H1 (cell line): ENCODE results near the gene TNP2. TPM values are rescaled to one million over a fixed set of nuclear protein-coding genes. Genes with fewer than 3 reads are reported as not detected.

Experiments
- CTCF ChIA-PET: fragments of 300-600 bp; sonication (Branson Sonifier 250); formaldehyde crosslinking; loops from one replicate; lab custom pipeline; 2021; ENCODE audit not compliant: partially characterized antibody; lab: Charles Lee
- POLR2A ChIA-PET: fragments of 300-600 bp; sonication (Branson Sonifier 250); formaldehyde crosslinking; loops from one replicate; lab custom pipeline; 2021; ENCODE audit warnings: inconsistent platforms; ENCODE audit not compliant: partially characterized antibody; lab: Charles Lee
- DNase-seq, 2 experiments: peaks; one replicate each; pipeline versions ENCODE4 v3.0.0 to v3.0.0-alpha.2; 2010 to 2022; ENCODE audit warnings: low spot score in 2 of 2, low read depth in 1 of 2, mixed read lengths in 1 of 2
- FAIRE-seq: peaks from 2 replicates; lab custom pipeline; 2011; peaks lifted over from hg19 to GRCh38; lab: Jason Lieb, UNC
- H2AFZ ChIP-seq: 2 replicates; pipeline ENCODE4 v1.8.1; 2012; ENCODE audit warnings: low read length, inconsistent platforms
- H2AK5ac ChIP-seq: 2 replicates; pipeline ENCODE4 v1.6.1; 2013; ENCODE audit warnings: low read depth, low read length
- H2BK120ac ChIP-seq: replicated peaks from 2 replicates; pipeline ENCODE3; 2013; ENCODE audit warnings: low read depth, low read length, inconsistent platforms
- H2BK12ac ChIP-seq: 2 replicates; pipeline ENCODE4 v1.6.1; 2013; ENCODE audit warnings: low read depth, low read length
- H2BK15ac ChIP-seq: 2 replicates; pipeline ENCODE4 v1.6.1; 2013; ENCODE audit warnings: low read length
- H2BK20ac ChIP-seq: 2 replicates; pipeline ENCODE4 v1.6.1; 2013; ENCODE audit warnings: low read length
- H2BK5ac ChIP-seq: 2 replicates; pipeline ENCODE4 v1.6.1; 2013; ENCODE audit warnings: low read depth, low read length
- H3K14ac ChIP-seq: 2 replicates; pipeline ENCODE4 v1.6.1; 2013; ENCODE audit warnings: inconsistent platforms; ENCODE audit not compliant: insufficient read length
- H3K18ac ChIP-seq: 2 replicates; pipeline ENCODE4 v1.6.1; 2013; ENCODE audit warnings: low read length; ENCODE audit errors: extremely low read depth
- H3K23ac ChIP-seq: 2 replicates; pipeline ENCODE4 v1.6.1; 2013; ENCODE audit warnings: inconsistent platforms; ENCODE audit not compliant: insufficient read length
- H3K23me2 ChIP-seq: 2 replicates; pipeline ENCODE4 v1.6.1; 2013; ENCODE audit warnings: low read depth, low read length
- H3K27ac ChIP-seq: 2 replicates; pipeline ENCODE4 v1.6.1; 2011; ENCODE audit warnings: low read depth, low read length, inconsistent platforms
- H3K27me3 ChIP-seq, 4 experiments: replicated peaks in 1 of 4; 1 replicate in 1 of 4; 2 replicates in 3 of 4; pipeline versions ENCODE4 v1.6.1 to v1.8.1; 2011 to 2013; ENCODE audit warnings: low read length in 3 of 4, mild to moderate bottlenecking in 3 of 4, inconsistent platforms in 2 of 4, mixed read lengths in 2 of 4, moderate library complexity in 1 of 4; ENCODE audit not compliant: control insufficient read depth in 3 of 4, insufficient read depth in 3 of 4; ENCODE audit errors: extremely low read depth in 1 of 4
- H3K36me3 ChIP-seq, 4 experiments: 2 replicates each; pipeline versions ENCODE4 v1.6.1 to v1.8.1; 2011 to 2013; ENCODE audit warnings: mild to moderate bottlenecking in 4 of 4, low read length in 3 of 4, moderate library complexity in 2 of 4, control low read depth in 1 of 4, inconsistent platforms in 1 of 4; ENCODE audit not compliant: insufficient read depth in 4 of 4, control insufficient read depth in 2 of 4
- H3K4ac ChIP-seq: replicated peaks from 2 replicates; pipeline ENCODE3; 2013; ENCODE audit warnings: low read length, low read depth, mixed read lengths, inconsistent platforms; ENCODE audit not compliant: insufficient read length
- H3K4me1 ChIP-seq, 4 experiments: replicated peaks in 1 of 4; 1 replicate in 1 of 4; 2 replicates in 3 of 4; pipeline versions ENCODE4 v1.6.1 to v1.8.1; 2011 to 2013; ENCODE audit warnings: low read length in 3 of 4, inconsistent platforms in 2 of 4, mixed read lengths in 1 of 4; ENCODE audit not compliant: insufficient read depth in 4 of 4, control insufficient read depth in 3 of 4
- H3K4me2 ChIP-seq, 2 experiments: 2 replicates each; pipeline versions ENCODE4 v1.6.1 to v1.8.1; 2011 to 2013; ENCODE audit warnings: low read depth in 2 of 2, low read length in 2 of 2, control low read depth in 1 of 2, inconsistent platforms in 1 of 2, mild to moderate bottlenecking in 1 of 2; ENCODE audit not compliant: insufficient read depth in 1 of 2
- H3K4me3 ChIP-seq, 4 experiments: fragments of 200-600, 300-600 bp in 1 of 4; sonication (generic), shearing (Covaris generic), sonication (Bioruptor Twin) in 1 of 4; 2 replicates each; pipeline versions ENCODE4 v1.5.1 to v1.8.1; 2011 to 2016; ENCODE audit warnings: low read length in 4 of 4, low read depth in 3 of 4, control low read depth in 2 of 4, inconsistent platforms in 2 of 4, mild to moderate bottlenecking in 2 of 4, mixed read lengths in 1 of 4, moderate library complexity in 1 of 4; ENCODE audit not compliant: insufficient read depth in 2 of 4; ENCODE audit errors: extremely low read depth in 1 of 4
- H3K56ac ChIP-seq: replicated peaks from 2 replicates; pipeline ENCODE3; 2013; ENCODE audit warnings: low read depth, mild to moderate bottlenecking, mixed read lengths, low read length, inconsistent platforms; ENCODE audit not compliant: insufficient read length
- H3K79me1 ChIP-seq: 2 replicates; pipeline ENCODE4 v1.6.1; 2013; ENCODE audit warnings: low read depth, low read length, control low read depth
- H3K79me2 ChIP-seq, 2 experiments: 2 replicates each; pipeline versions ENCODE4 v1.6.1 to v1.8.1; 2012 to 2013; ENCODE audit warnings: low read length in 2 of 2, mild to moderate bottlenecking in 2 of 2, inconsistent platforms in 1 of 2; ENCODE audit not compliant: insufficient read depth in 2 of 2, control insufficient read depth in 1 of 2
- H3K9ac ChIP-seq, 4 experiments: replicated peaks in 1 of 4; 1 replicate in 1 of 4; 2 replicates in 3 of 4; pipeline versions ENCODE4 v1.6.1 to v1.8.1; 2011 to 2013; ENCODE audit warnings: low read depth in 3 of 4, low read length in 3 of 4, control low read depth in 2 of 4, mild to moderate bottlenecking in 2 of 4, moderate library complexity in 2 of 4, inconsistent platforms in 1 of 4; ENCODE audit errors: extremely low read depth in 1 of 4
- H3K9me3 ChIP-seq, 2 experiments: 2 replicates each; pipeline versions ENCODE4 v1.6.1 to v1.8.1; 2012 to 2013; ENCODE audit warnings: mild to moderate bottlenecking in 2 of 2, moderate library complexity in 2 of 2, control low read depth in 1 of 2, inconsistent platforms in 1 of 2, low read depth in 1 of 2, low read length in 1 of 2, mixed read lengths in 1 of 2; ENCODE audit not compliant: insufficient read depth in 2 of 2
- H4K20me1 ChIP-seq, 2 experiments: replicated peaks in 1 of 2; 2 replicates each; pipeline versions ENCODE3 to v1.8.1; 2011 to 2013; ENCODE audit warnings: inconsistent platforms in 2 of 2, low read length in 2 of 2, mild to moderate bottlenecking in 1 of 2; ENCODE audit not compliant: insufficient read depth in 2 of 2, control insufficient read depth in 1 of 2
- H4K5ac ChIP-seq: 2 replicates; pipeline ENCODE4 v1.6.1; 2013; ENCODE audit warnings: low read length, low read depth, mixed read lengths, inconsistent platforms; ENCODE audit not compliant: insufficient read length
- H4K8ac ChIP-seq: 2 replicates; pipeline ENCODE4 v1.8.0; 2013; ENCODE audit warnings: mild to moderate bottlenecking, moderate library complexity, low read length, inconsistent platforms; ENCODE audit not compliant: insufficient read depth; ENCODE audit errors: extremely low read depth
- H4K91ac ChIP-seq: replicated peaks from 2 replicates; pipeline ENCODE3; 2013; ENCODE audit warnings: low read length, mixed read lengths, inconsistent platforms; ENCODE audit not compliant: insufficient read length
- ASH2L ChIP-seq: fragments of 200-600, 300-600 bp; sonication (generic); IDR thresholded peaks from one replicate; pipeline ENCODE4 v1.7.1; 2017; ENCODE audit warnings: low read length
- CBX8 ChIP-seq: fragments of 300-800, 300-1000 bp; sonication (generic); IDR thresholded peaks from 2 replicates; pipeline ENCODE4 v1.7.1; 2016; ENCODE audit warnings: low read depth, low read length, borderline replicate concordance
- CEBPB ChIP-seq: IDR thresholded peaks from 2 replicates; pipeline ENCODE4 v1.6.1; 2012; ENCODE audit warnings: low read depth, low read length
- CREB1 ChIP-seq: IDR thresholded peaks from 2 replicates; pipeline ENCODE4 v1.6.1; 2012; ENCODE audit warnings: inconsistent platforms
- EZH2 ChIP-seq: fragments of 200-600 bp; sonication (generic); IDR thresholded peaks from 2 replicates; pipeline ENCODE4 v1.7.1; 2012; ENCODE audit warnings: low read depth, mild to moderate bottlenecking, moderate library complexity, low read length, inconsistent platforms; ENCODE audit not compliant: severe bottlenecking
- FOSL1 ChIP-seq: IDR thresholded peaks from 2 replicates; pipeline ENCODE4 v1.6.1; 2011; ENCODE audit warnings: mild to moderate bottlenecking, low read depth, low read length, moderate library complexity; ENCODE audit not compliant: insufficient read depth
- MAFK ChIP-seq: IDR thresholded peaks from 2 replicates; pipeline ENCODE4 v1.6.1; 2012; ENCODE audit warnings: low read depth, mild to moderate bottlenecking, improper control_type of control experiment, low read length
- POU5F1 ChIP-seq: IDR thresholded peaks from 2 replicates; pipeline ENCODE4 v1.6.1; 2011; ENCODE audit warnings: low read depth, mild to moderate bottlenecking, low read length, moderate library complexity
- SAP30 ChIP-seq: fragments of 300-600 bp; sonication (generic); IDR thresholded peaks from 2 replicates; pipeline ENCODE4 v1.7.1; 2012; ENCODE audit warnings: low read length, moderate library complexity, mild to moderate bottlenecking, inconsistent platforms; ENCODE audit not compliant: insufficient read depth, insufficient replicate concordance
- SIN3A ChIP-seq, 2 experiments: IDR thresholded peaks in 1 of 2; conservative IDR thresholded peaks in 1 of 2; 2 replicates each; pipeline ENCODE4 v1.6.1; 2011 to 2012; ENCODE audit warnings: low read length in 2 of 2, improper control_type of control experiment in 1 of 2, low read depth in 1 of 2, mild to moderate bottlenecking in 1 of 2
- SP2 ChIP-seq: IDR thresholded peaks from 2 replicates; pipeline ENCODE4 v1.6.1; 2012; ENCODE audit warnings: mild to moderate bottlenecking, low read length, inconsistent platforms
- WGBS, 2 experiments: shearing (Covaris generic) in 1 of 2; methylation state at CpG; one replicate each; pipeline versions ENCODE4 v1.1.6 to v1.1.7; 2013 to 2015; ENCODE audit warnings: low lambda C conversion rate in 2 of 2, mixed read lengths in 2 of 2, inconsistent platforms in 1 of 2, low coverage in 1 of 2, missing lambda C conversion rate in 1 of 2; ENCODE audit not compliant: insufficient replicate concordance in 2 of 2, insufficient coverage in 1 of 2, insufficient read length in 1 of 2; ENCODE audit errors: extremely low coverage in 1 of 2, missing lambda C conversion rate in 1 of 2; 5-methylcytosine and 5-hydroxymethylcytosine counted together
- polyA plus RNA-seq, 7 experiments: library from polyadenylated mRNA; depleted of rRNA in 3 of 7; stranded (reverse) in 5 of 7; unstranded in 2 of 7; fragments of >200 nt in 5 of 7; fragments of 200-250 nt in 2 of 7; gene quantifications; 1 replicate in 5 of 7; 2 replicates in 1 of 7; 4 replicates in 1 of 7; pipeline versions ENCODE4 v1.2.1 to v1.2.3, GENCODE V29; 2011 to 2013; ENCODE audit warnings: missing spikeins in 2 of 7, mixed read lengths in 2 of 7
- total RNA-seq: library from RNA; stranded (reverse); fragmentation: NEBNext Ultra II Directional; extraction: Animal tissue kit (Norgen Biotek cat#: 25700); gene quantifications from 2 replicates; pipeline ENCODE4 v1.2.1, GENCODE V29; 2021
- TF ChIP-seq, protein P1 (sequence below): IDR thresholded peaks from 2 replicates; pipeline ENCODE4 v1.6.1; 2012; ENCODE audit warnings: inconsistent platforms

Gene TNP2
- total and polyA plus RNA-seq, 2 of the 8 experiments (the other 6 are each of a cell fraction or from before 2014, with no cell fraction given) = not detected

DNA sequence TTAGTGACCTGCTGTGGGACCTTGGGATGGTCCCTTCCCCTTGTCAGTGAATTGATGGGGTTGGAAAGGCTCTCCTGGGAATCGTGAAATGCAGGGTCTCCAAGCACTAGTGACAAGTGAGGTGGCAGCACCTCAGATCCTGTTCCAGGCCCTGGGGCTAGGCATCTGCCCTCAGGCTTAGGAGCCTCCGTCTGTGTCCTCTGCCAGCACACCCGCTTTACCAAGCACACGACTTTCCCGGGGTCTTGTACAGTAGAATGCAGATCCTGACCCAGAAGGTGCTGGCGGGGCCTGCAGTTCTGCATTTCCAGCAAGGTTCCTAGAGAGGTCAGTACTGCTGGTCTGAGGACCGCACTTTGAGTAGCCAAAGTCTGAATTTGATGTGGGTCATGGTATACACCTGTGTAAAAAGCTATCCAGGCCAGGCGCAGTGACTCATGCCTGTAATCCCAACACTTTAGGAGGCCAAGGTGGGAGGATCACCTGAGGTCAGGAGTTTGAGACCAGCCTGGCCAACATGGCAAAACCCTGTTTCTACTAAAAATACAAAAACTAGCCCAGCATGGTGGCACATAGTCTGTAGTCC, 45.3 kb upstream of the TNP2 start:
- no peak overlapping the region for H3K56ac ChIP-seq
- H2BK15ac ChIP-seq = 0 out of 2 replicates have a peak overlapping the region, but pooled peaks have one; percentile 66
- ChIA-PET POLR2A (interaction anchor here (0.9 to 5.1 kb wide), 10 partner anchors 11 to 76 kb away, joined by 3 to 29 read pairs (median 9); partner anchors contain the start of gene SOCS1), CTCF (interaction anchor here (0.7 to 3.2 kb wide), 5 partner anchors 39 to 402 kb away, joined by 3 to 12 read pairs (median 6); no protein-coding TSS in a partner anchor)
- H3K27me3 ChIP-seq = no peaks in the 10 kb centered on the region
- peaks cover 22 to 37% (median 25%) of the 10 kb centered on the region in 4 experiments for H3K4me1 ChIP-seq
- H4K20me1 ChIP-seq = no peaks in the 10 kb centered on the region
- H3K4ac ChIP-seq = peak overlapping the region; percentile 97
- peak overlapping the region; percentile 92 for H3K18ac ChIP-seq
- DNase-seq (no peak), FAIRE-seq (no peak)
- H3K79me2 ChIP-seq = no peaks in the 10 kb centered on the region
- peak overlapping the region; percentile 91 for H2BK120ac ChIP-seq
- H3K14ac ChIP-seq = no peak overlapping the region
- peak overlapping the region; percentile 39 for H4K5ac ChIP-seq
- peaks cover 3% of the 10 kb centered on the region; the same call in 1 of the 2 replicates for H3K23me2 ChIP-seq
- H3K9me3 ChIP-seq = no peaks in the 10 kb centered on the region
- no peak overlapping the region; a peak in 1 of 4 replicates for H3K4me2 ChIP-seq
- H2BK12ac ChIP-seq = peak overlapping the region; percentile 91
- H2BK20ac ChIP-seq = peak overlapping the region; percentile 95; the same call in 1 of the 2 replicates
- 82% methylated on average over 8 of the region's 8 CpGs; no CpG with 5 or more reads in 1 of the 2 experiments for WGBS, 2 experiments
- no peak overlapping the region for H2AFZ ChIP-seq
- no peaks in the 10 kb centered on the region for H3K36me3 ChIP-seq
- H3K79me1 ChIP-seq = no peaks in the 10 kb centered on the region
- H2BK5ac ChIP-seq = peak overlapping the region; percentile 100
- H4K8ac ChIP-seq = 0 out of 2 replicates have a peak overlapping the region, but pooled peaks have one; percentile 20
- H3K9ac ChIP-seq = no peak overlapping the region
- no peak overlapping the region for H3K4me3 ChIP-seq
- H3K23ac ChIP-seq = no peak overlapping the region
- peak overlapping the region; percentile 83 for H4K91ac ChIP-seq
- H2AK5ac ChIP-seq = peak overlapping the region; percentile 97
- H3K27ac ChIP-seq = no peak overlapping the region
- TF ChIP-seq CBX8 (no peak), EZH2 (no peak), MAFK (no peak), FOSL1 (no peak), SAP30 (no peak), SIN3A (conservative IDR thresholded peaks at IDR 0.05 in 1 of 2, IDR thresholded peaks at IDR 0.05 in 1 of 2; ENCODE audit: low read depth in 1 of 2, low read length in 2 of 2) (no peak), ASH2L (no peak), SP2 (no peak), CEBPB (no peak), POU5F1 (no peak), CREB1 (no peak)
- TF ChIP-seq, protein P1, sequence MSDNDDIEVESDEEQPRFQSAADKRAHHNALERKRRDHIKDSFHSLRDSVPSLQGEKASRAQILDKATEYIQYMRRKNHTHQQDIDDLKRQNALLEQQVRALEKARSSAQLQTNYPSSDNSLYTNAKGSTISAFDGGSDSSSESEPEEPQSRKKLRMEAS = no peak
